Epithelial cell of esophagus (primary cell): ENCODE data around the gene PDE4B.
"Not testable (repeated sequence)": the region's sequence is repeated elsewhere in the genome, so short reads cannot be mapped to it uniquely, and the experiment has no call there.

ENCODE experiments used
- DNase-seq: peaks from one replicate; pipeline ENCODE4 v3.0.0; 2010; ENCODE audit warnings: low read depth
- H3K4me3 ChIP-seq: 2 replicates; pipeline ENCODE4 v1.5.1; 2011; ENCODE audit warnings: mild to moderate bottlenecking, low read length, control low read depth
- TF ChIP-seq, protein P1 (sequence below): IDR thresholded peaks from 2 replicates; pipeline ENCODE4 v1.5.1; 2011; ENCODE audit warnings: low read depth, mild to moderate bottlenecking, low read length, control low read depth, inconsistent platforms; ENCODE audit not compliant: insufficient read depth; ENCODE audit errors: missing control alignments

The PDE4B gene

DNA sequence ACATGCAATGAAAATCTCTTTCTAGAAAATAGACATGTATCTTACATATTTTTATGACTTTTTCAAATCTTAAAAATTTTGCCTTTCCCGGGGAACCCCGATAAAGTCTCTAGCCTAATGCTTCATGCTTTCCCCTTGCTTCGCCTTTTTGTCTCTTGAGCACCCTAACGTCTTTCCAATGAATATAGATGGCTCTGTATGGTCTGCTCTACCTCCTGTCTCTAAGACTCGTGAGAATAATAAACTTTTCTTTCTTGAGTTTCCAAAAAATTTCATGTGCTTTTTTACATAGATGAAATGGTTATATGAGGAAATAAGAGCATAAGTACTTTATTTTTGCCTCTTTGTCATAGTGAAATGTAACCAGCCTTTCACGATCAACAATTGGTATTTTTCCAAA lies 202.6 kb downstream of the PDE4B start:
- DNase-seq, result no peak
- TF ChIP-seq, protein P1, sequence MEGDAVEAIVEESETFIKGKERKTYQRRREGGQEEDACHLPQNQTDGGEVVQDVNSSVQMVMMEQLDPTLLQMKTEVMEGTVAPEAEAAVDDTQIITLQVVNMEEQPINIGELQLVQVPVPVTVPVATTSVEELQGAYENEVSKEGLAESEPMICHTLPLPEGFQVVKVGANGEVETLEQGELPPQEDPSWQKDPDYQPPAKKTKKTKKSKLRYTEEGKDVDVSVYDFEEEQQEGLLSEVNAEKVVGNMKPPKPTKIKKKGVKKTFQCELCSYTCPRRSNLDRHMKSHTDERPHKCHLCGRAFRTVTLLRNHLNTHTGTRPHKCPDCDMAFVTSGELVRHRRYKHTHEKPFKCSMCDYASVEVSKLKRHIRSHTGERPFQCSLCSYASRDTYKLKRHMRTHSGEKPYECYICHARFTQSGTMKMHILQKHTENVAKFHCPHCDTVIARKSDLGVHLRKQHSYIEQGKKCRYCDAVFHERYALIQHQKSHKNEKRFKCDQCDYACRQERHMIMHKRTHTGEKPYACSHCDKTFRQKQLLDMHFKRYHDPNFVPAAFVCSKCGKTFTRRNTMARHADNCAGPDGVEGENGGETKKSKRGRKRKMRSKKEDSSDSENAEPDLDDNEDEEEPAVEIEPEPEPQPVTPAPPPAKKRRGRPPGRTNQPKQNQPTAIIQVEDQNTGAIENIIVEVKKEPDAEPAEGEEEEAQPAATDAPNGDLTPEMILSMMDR, result no peak
- H3K4me3 ChIP-seq, result no peak overlapping the region

DNA sequence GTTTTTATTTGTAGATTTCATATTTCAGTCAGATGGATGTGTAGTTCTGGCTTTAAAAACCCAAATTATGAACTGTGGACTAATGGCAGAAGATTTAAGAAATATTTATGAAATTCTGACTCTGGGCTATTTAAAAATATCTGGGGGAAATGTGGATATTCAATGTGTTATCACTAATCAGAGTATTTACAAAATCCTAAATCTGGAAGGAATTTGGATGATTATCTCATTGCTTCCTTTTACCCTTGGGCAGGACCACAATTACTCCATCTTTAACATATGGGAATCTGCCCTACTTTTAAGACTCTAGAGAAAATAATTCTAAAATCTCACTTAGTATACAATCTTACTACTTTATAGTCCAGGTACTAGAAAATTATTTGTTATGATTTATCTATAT lies 203.2 kb downstream of the PDE4B start:
- DNase-seq, result no peak
- no peak overlapping the region for H3K4me3 ChIP-seq
- TF ChIP-seq, protein P1, result no peak

DNA sequence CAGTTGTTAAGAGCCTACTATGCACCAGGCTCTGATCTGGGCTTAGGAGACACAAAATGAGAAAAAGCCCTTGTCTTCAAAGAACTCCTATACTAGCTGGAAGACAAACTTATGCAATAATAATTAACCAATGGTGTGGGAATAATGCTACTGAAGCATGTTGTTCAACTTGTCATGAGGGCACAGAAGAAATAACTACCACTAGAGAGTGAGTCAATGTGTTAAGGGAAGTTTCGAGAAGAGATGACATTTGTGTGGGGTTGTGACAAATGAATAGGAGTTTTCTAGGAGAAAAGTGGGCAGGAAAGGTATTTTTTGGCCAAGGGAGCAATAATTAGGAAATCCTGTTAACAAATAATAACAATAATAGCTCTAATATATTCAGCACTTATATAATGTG lies 205.0 kb downstream of the PDE4B start:
- no peak for DNase-seq
- TF ChIP-seq, protein P1, result no peak
- no peak overlapping the region for H3K4me3 ChIP-seq

DNA sequence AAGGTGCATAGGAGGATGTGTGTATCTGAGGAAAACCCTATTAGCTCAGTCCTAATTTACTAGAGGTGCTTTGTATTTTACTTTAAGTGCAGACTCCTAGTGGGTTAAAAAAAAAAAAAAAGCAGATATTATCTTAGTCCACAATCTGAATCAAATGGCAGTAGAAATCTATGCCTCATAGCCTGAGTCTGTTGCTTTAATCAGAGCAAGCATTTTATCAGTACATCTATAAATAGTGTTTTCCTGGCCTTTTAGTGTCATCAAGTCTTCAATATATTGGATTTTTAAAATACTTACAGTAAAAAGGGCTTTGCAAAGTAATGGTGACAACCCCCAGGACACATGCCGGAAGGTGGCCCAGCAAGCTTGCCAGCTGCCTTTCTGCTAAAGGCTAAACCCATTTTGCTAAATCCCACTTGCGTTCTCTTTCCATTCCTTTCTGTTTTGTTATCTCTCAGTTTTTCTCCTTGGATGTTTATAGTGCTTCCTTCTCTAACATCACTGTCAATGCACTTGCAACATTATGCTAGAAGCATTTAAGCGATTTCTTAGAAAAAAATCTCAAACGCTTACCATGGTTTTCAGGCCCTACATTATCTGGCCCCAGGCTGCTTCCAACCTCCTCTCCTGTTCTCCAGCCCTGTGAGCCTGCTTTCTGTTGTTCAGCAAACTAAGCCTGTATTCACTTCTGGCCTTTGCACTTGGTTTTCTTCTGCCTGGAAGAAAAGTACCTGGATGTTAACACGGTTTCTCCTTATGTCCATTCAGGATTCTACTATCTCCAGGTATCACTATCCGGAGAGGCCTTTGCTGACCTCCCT lies 206.3 kb downstream of the PDE4B start:
- DNase-seq, result no peak
- TF ChIP-seq, protein P1, result no peak
- H3K4me3 ChIP-seq, result no peak overlapping the region

DNA sequence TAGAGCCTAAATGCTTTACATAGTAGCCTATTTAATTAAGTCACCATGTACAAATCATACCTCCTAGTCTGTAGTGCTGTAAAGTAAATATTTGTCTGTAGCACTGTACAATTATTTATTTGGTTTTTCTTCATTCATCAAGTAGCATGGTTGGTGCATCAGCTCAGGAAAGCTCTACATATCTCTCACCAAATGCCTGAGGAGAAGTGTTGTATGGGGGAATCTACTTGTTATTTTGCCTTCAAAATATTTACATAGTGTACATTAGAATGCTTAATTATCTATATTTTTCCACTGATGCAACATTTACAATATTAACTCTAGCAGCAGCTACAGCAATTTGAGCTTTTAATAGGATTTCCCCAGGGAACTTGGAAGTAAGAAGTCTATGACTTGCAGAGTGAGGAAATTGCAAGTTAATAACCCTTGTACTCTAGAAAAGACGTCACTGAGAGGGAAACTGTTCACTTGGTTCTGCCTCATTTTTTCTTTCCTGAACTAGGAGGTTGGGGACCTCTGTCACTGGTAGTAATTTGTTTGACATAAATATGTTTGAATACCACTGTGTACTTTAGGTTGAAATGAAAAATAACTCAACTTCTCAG lies 207.4 kb downstream of the PDE4B start:
- TF ChIP-seq, protein P1, result no peak
- no peak for DNase-seq
- no peak overlapping the region for H3K4me3 ChIP-seq

DNA sequence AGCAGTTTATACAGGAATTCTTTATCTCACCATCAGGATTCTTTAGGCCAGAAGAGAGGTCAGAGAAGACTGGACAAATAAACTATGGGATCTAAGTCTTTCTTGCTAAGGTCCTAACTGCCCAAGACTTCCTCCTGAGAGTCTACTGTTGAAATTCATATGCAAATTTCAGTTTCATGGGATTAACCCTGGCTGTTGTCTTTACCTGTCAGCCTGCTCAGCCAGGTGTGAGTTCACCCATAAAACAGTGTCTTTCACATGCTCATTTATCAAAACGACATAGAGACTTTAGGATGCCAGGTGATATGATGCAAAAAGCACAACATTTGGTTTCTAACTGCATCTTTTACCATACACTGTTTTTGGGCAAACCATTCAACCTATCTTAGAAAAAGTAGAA lies 211.0 kb downstream of the PDE4B start:
- DNase-seq, result no peak
- no peak overlapping the region for H3K4me3 ChIP-seq
- TF ChIP-seq, protein P1, result no peak

DNA sequence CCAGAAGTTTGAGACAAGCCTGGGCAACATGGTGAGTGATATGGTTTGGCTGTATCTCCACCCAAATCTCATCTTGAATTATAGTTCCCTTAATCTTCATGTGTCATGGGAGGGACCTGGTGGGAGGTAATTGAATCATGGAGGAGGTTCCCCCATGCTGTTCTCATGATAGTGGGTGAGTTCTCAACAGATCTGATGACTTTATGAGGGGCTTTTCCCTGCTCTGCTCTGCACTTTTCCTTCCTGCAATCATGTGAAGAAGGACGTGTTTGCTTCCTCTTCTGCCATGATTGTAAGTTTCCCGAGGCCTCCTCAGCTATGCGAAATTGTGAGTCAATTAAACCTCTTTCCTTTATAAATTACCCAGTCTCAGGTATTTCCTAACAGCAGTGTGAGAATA lies 213.8 kb downstream of the PDE4B start:
- not testable (repeated sequence) for H3K4me3 ChIP-seq, DNase-seq
